Mucosa of descending colon (tissue), 3 donors: ENCODE data around the gene ZNF91. TPM values are rescaled to one million over a fixed set of nuclear protein-coding genes. Genes with fewer than 3 reads are reported as not detected.

ENCODE experiments used
- ATAC-seq: fragments of 200-7000 bp; cut with Tn5 transposase; one replicate; pipeline ENCODE4 v1.9.1; 2020; ENCODE audit warnings: mild to moderate bottlenecking, moderate library complexity
- DNase-seq, 3 donors: peaks; one replicate each; pipeline ENCODE4 v3.0.0-alpha.2; 2020
- H3K36me3 ChIP-seq: fragments of 200-600 bp; one replicate; pipeline ENCODE4 v1.8.0; 2021; ENCODE audit warnings: low read depth, mild to moderate bottlenecking
- H3K4me1 ChIP-seq: fragments of 200-600 bp; one replicate; pipeline ENCODE4 v1.8.0; 2021; ENCODE audit warnings: low read depth, mild to moderate bottlenecking
- H3K4me3 ChIP-seq: fragments of 200-600 bp; one replicate; pipeline ENCODE4 v1.8.0; 2021; ENCODE audit warnings: mild to moderate bottlenecking
- H3K9me3 ChIP-seq: fragments of 200-600 bp; one replicate; pipeline ENCODE4 v1.8.0; 2021; ENCODE audit warnings: mild to moderate bottlenecking
- intact Hi-C, 2 donors: fragments of 100-400 bp; cut with DNase I in 1 of 2; cut with micrococcal nuclease in 1 of 2; formaldehyde crosslinking; loops; one replicate each; pipeline versions ENCODE4 v1.11.0 to v1.11.1; 2022; cut with DNase I, micrococcal nuclease
- long read RNA-seq, 2 donors: library from polyadenylated mRNA; unstranded; transcript quantifications; one replicate each; pipeline ENCODE4 v2.0.0, GENCODE V29; 2019 to 2021
- total RNA-seq, 3 donors: library from RNA; stranded (reverse); fragmentation: NEBNext Ultra II Directional in 2 of 3; extraction: Animal tissue kit (Norgen Biotek cat#: 25700) in 2 of 3; gene quantifications; one replicate each; pipeline versions ENCODE4 v1.2.1 to v1.2.4, GENCODE V29; 2021 to 2023
- TF ChIP-seq, protein P1 (sequence below): fragments of 200-600 bp; IDR thresholded peaks from one replicate; pipeline ENCODE4 v1.8.0; 2022; ENCODE audit warnings: antibody characterized with exemption, mild to moderate bottlenecking
- donor health status: DM: no; HTN: no; CAD: no; lungs with moderate emphysema.
- donor health status: DM: no; HTN: no; CAD: no.
- donor health status: DM: no; HTN: yes; CAD: no.

Gene ZNF91
- total RNA-seq: 100 to 1,000 TPM in 1 of 3 donors, 10 to 100 TPM in 2; 77.3 to 140 (median 81.8) TPM
- long read RNA-seq, donor 1, full-length matches to known transcripts: 14 of 27 reads
- long read RNA-seq, donor 1, partial matches to known transcripts: 0 of 27 reads
- long read RNA-seq, donor 1, other reads (novel, unspliced or antisense): 13 of 27 reads
- long read RNA-seq, donor 2, full-length matches to known transcripts: 8 of 16 reads
- long read RNA-seq, donor 2, partial matches to known transcripts: 0 of 16 reads
- long read RNA-seq, donor 2, other reads (novel, unspliced or antisense): 8 of 16 reads

DNA sequence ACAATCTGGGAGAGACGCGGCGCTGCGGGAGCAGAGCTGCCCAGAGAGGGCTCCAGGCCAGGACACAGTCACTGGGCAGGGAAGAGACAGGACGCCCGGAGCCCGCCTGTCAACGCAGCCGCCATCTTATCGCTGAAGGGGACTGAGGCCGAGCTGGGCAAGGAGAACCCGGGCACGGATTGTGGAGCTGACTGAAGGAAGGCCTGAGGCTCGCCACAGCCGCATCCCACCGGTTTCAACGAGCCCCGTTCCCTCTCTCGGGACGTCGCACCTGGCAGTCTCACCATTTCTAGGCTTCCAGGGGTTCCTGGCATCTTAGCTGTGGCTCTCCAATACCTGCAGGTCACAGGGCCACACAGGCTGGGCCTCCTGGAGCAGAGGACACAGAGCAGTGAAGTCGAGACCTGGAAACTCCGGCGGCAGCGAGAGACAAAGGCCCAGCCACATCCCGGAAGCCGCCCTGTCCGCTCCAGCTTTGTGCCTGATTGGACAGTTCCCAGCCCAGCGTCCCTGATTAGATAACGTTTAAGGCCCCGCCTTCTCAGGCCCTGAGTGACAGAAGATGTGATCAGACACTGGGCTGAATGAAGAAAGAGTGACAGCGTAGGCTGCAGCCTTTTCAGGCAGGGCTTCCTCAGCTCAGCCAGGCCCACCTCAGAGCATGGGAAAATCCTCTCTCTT is at the start of gene ZNF91:
Gene ZNF91, minus strand, starts transcription at position 431 of the 681 bp plus-strand sequence. Its CDS starts 117 bp downstream, at position 314.
- Histone ChIP-seq H3K9me3 (no peaks in the 10 kb centered on the region), H3K4me1 (peaks cover 36% of the 10 kb centered on the region), H3K4me3 (peak within 1 kb of the TSS; percentile 74), H3K36me3 (no peaks in the 10 kb centered on the region)
- ATAC-seq (peak; percentile 96), DNase-seq (peak; percentile 94 to 99 (median 96))
- intact Hi-C loops: no loop called here
- TF ChIP-seq, protein P1, sequence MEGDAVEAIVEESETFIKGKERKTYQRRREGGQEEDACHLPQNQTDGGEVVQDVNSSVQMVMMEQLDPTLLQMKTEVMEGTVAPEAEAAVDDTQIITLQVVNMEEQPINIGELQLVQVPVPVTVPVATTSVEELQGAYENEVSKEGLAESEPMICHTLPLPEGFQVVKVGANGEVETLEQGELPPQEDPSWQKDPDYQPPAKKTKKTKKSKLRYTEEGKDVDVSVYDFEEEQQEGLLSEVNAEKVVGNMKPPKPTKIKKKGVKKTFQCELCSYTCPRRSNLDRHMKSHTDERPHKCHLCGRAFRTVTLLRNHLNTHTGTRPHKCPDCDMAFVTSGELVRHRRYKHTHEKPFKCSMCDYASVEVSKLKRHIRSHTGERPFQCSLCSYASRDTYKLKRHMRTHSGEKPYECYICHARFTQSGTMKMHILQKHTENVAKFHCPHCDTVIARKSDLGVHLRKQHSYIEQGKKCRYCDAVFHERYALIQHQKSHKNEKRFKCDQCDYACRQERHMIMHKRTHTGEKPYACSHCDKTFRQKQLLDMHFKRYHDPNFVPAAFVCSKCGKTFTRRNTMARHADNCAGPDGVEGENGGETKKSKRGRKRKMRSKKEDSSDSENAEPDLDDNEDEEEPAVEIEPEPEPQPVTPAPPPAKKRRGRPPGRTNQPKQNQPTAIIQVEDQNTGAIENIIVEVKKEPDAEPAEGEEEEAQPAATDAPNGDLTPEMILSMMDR: no peak

DNA sequence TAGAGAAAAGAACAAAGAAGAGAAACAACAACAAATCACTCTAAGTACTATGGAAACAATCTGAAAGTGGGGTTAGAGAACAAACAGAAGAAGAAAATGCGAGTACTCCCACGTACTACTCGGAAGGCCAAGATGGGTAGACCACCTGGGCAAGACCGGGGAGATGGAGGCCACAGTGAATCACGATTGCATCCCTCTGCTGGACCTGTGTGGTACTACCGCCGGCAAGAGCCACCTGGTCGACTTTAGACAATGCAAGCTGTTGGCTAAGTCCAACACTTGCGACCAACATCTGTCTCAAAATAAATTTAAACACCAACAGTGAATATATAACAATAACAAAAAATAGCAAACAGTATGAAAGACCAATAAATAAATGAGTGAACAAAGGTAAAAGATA is 45.5 kb upstream of the ZNF91 start:
- H3K36me3 ChIP-seq: no peaks in the 10 kb centered on the region
- DNase-seq (no peak), ATAC-seq (no peak)
- no peak overlapping the region for H3K4me3 ChIP-seq
- H3K9me3 ChIP-seq: peaks cover 15% of the 10 kb centered on the region
- intact Hi-C loops: no loop called here
- no peaks in the 10 kb centered on the region for H3K4me1 ChIP-seq
- TF ChIP-seq, protein P1: no peak

DNA sequence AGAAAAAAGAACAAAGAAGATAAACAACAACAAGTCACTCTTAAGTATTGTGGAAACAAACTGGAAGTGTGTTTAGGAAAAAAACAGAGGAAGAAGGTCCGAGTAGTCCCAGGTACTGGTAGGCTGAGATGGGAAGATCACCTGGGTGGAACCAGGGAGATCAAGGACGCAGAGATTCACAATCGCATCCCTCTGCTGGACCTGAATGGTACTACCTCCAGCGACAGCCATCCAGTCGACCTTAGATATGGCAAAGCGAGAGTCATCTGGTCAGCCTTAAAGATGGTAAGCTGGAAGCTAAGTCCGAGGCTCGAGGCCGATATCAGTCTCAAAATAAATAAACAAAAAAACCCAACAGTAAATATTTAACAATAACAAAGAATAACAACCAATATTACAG is 44.9 kb upstream of the ZNF91 start:
- ATAC-seq: no peak
- Histone ChIP-seq H3K4me3 (no peak overlapping the region), H3K9me3 (peaks cover 17% of the 10 kb centered on the region), H3K4me1 (no peaks in the 10 kb centered on the region), H3K36me3 (no peaks in the 10 kb centered on the region)
- TF ChIP-seq, protein P1: no peak
- intact Hi-C loops: no loop called here
- no peak for DNase-seq

DNA sequence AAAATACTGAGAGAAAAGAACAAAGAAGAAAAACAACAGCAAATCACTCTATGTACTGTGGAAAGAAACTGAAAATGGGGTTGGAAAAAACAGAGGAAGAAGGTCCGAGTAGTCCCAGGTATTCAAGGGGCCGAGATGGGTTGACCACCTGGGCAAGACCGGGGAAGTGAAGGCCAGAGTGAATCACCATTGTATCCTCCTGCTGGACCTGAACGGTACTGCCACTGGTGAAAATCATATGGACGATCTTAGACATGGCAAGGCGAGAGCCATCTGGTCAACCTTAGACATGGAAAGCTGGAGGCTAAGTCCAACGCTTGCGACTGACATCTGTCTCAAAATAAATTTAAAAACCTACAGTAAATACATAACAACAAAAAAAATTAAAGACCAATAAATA is 44.4 kb upstream of the ZNF91 start:
- Histone ChIP-seq H3K36me3 (no peaks in the 10 kb centered on the region), H3K4me3 (no peak overlapping the region), H3K9me3 (peaks cover 17% of the 10 kb centered on the region), H3K4me1 (no peaks in the 10 kb centered on the region)
- ATAC-seq: no peak
- DNase-seq: no peak
- TF ChIP-seq, protein P1: no peak
- intact Hi-C loops: no loop called here

DNA sequence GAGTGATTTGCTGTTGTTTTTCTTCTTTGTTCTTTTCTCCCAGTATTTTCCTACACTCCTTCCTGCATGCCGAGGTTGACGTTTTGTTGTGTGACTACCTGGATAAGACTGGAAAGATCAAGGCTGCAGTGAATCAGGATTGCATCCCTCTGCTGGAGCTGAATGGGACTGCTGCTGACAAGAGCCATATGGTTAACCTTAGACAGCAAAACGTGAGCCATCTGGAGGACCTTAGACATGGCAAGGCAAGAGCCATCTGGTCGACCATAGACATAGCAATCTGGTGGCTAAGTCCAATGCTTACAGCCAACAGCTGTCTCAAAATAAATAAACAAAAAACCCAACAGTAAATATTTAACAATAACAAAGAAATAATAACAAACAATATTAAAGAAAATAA is 42.6 kb upstream of the ZNF91 start:
- ATAC-seq: peak; percentile 30
- Histone ChIP-seq H3K4me1 (no peaks in the 10 kb centered on the region), H3K4me3 (no peak overlapping the region), H3K9me3 (peaks cover 17% of the 10 kb centered on the region), H3K36me3 (no peaks in the 10 kb centered on the region)
- TF ChIP-seq, protein P1: no peak
- intact Hi-C loops: no loop called here
- no peak for DNase-seq
